ENCODE results near the gene CNTN1. TPM values are rescaled to one million over a fixed set of nuclear protein-coding genes. Genes with fewer than 3 reads are reported as not detected.

Gene CNTN1
- total and polyA plus RNA-seq, 3 donors from 2014 or later: 12.0 to 24.1 (median 21.7) TPM

GRCh38 chr12:40971911-40972310, 279.7 kb downstream of the CNTN1 start:
- Histone ChIP-seq H3K4me3 (no peak overlapping the region), H3K36me3 (ENCODE audit: low read depth, missing control alignments) (no peaks in the 10 kb centered on the region), H3K4me1 (no peaks in the 10 kb centered on the region), H3K27me3 (no peaks in the 10 kb centered on the region), H3K27ac (no peak overlapping the region), H3K9me3 (no peaks in the 10 kb centered on the region)
- no peak for DNase-seq
- intact Hi-C loops (cut with DNase I; ENCODE audit: low total_unique reads): no loop called here
- 49 to 61% methylated on average over 2 of the region's 2 CpGs for WGBS, 2 donors
- TF ChIP-seq CTCF (IDR thresholded peaks at IDR 0.05): no peak
- TF ChIP-seq POLR2A (IDR thresholded peaks at IDR 0.05): no peak

GRCh38 chr12:40976546-40976945, 284.3 kb downstream of the CNTN1 start:
- no peak for DNase-seq
- no peak overlapping the region for H3K4me3 ChIP-seq
- no peak overlapping the region for H3K27ac ChIP-seq
- WGBS, 2 donors: 92 to 94% methylated on average over 4 of the region's 4 CpGs
- intact Hi-C loops (cut with DNase I; ENCODE audit: low total_unique reads): no loop called here
- H3K36me3 ChIP-seq (ENCODE audit: low read depth, missing control alignments): no peaks in the 10 kb centered on the region
- no peaks in the 10 kb centered on the region for H3K27me3 ChIP-seq
- no peaks in the 10 kb centered on the region for H3K9me3 ChIP-seq
- H3K4me1 ChIP-seq: no peaks in the 10 kb centered on the region
- TF ChIP-seq CTCF (IDR thresholded peaks at IDR 0.05) (no peak), POLR2A (IDR thresholded peaks at IDR 0.05) (no peak)

GRCh38 chr12:40980427-40980961, 288.3 kb downstream of the CNTN1 start:
- Histone ChIP-seq H3K27me3 (no peaks in the 10 kb centered on the region), H3K36me3 (ENCODE audit: low read depth, missing control alignments) (no peaks in the 10 kb centered on the region), H3K4me1 (no peaks in the 10 kb centered on the region), H3K4me3 (no peak overlapping the region), H3K27ac (no peak overlapping the region), H3K9me3 (no peaks in the 10 kb centered on the region)
- DNase-seq: no peak
- no peak for TF ChIP-seq CTCF (IDR thresholded peaks at IDR 0.05)
- no peak for TF ChIP-seq POLR2A (IDR thresholded peaks at IDR 0.05)
- intact Hi-C loops (cut with DNase I; ENCODE audit: low total_unique reads): no loop called here

- intact Hi-C loops (cut with DNase I; ENCODE audit: low total_unique reads): no loop called here
- TF ChIP-seq POLR2A (IDR thresholded peaks at IDR 0.05) (no peak), CTCF (IDR thresholded peaks at IDR 0.05) (no peak)
- DNase-seq: no peak
- Histone ChIP-seq H3K4me1 (no peaks in the 10 kb centered on the region), H3K27ac (no peak overlapping the region), H3K9me3 (no peaks in the 10 kb centered on the region), H3K4me3 (no peak overlapping the region), H3K27me3 (no peaks in the 10 kb centered on the region), H3K36me3 (ENCODE audit: low read depth, missing control alignments) (no peaks in the 10 kb centered on the region)
Measured at GRCh38 chr12:40986001-40986400, 293.8 kb downstream of the CNTN1 start.

GRCh38 chr12:40988355-40988754, 296.1 kb downstream of the CNTN1 start:
- peak overlapping the region in 1 of 2 donors; percentile 20 for H3K27ac ChIP-seq
- no peak for TF ChIP-seq POLR2A (IDR thresholded peaks at IDR 0.05)
- no peak for TF ChIP-seq CTCF (IDR thresholded peaks at IDR 0.05)
- no peak for DNase-seq
- no peak overlapping the region for H3K4me3 ChIP-seq
- no peaks in the 10 kb centered on the region for H3K27me3 ChIP-seq
- WGBS, 2 donors: 27 to 66% methylated on average over 1 of the region's 1 CpG
- no peaks in the 10 kb centered on the region for H3K9me3 ChIP-seq
- no peaks in the 10 kb centered on the region for H3K4me1 ChIP-seq
- H3K36me3 ChIP-seq (ENCODE audit: low read depth, missing control alignments): no peaks in the 10 kb centered on the region
- intact Hi-C loops (cut with DNase I; ENCODE audit: low total_unique reads): no loop called here

Measured in testis (tissue), 3 donors.